Choroid plexus epithelial cell (primary cell): ENCODE results near the gene PGAM4.
"Not testable (repeated sequence)": the region's sequence is repeated elsewhere in the genome, so short reads cannot be mapped to it uniquely, and the experiment has no call there.

Source experiments
- DNase-seq: peaks from one replicate; pipeline ENCODE4 v3.0.0-alpha.2; 2010; ENCODE audit warnings: low read depth
- H3K4me3 ChIP-seq: 2 replicates; pipeline ENCODE4 v1.5.1; 2011; ENCODE audit warnings: low read depth, mild to moderate bottlenecking, control low read depth, low read length, moderate library complexity
- TF ChIP-seq, protein P1 (sequence below): conservative IDR thresholded peaks from 2 replicates; pipeline ENCODE4 v1.5.1; 2011; ENCODE audit warnings: low read depth, mild to moderate bottlenecking, control low read depth, inconsistent platforms, low read length, moderate library complexity

Gene PGAM4

DNA sequence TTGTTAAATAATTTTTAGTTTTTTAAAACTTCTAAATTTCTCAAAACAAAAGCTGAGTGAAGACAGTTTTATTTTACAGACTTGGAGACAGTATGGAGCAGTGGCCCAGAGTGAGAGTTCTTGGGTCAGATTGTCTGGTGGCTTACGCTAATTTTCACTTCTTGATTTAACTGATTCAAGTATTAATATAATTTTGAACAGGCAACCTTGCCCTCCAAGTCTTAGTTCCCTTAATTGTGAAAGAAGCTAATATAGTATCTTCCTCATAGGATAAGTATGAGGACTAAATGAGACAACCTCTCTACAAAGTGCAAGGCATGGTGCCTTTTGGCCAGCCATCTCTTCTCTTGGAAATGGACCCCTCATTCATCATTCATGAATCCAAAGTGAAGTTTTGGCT is 33.6 kb downstream of the PGAM4 start:
- TF ChIP-seq, protein P1, sequence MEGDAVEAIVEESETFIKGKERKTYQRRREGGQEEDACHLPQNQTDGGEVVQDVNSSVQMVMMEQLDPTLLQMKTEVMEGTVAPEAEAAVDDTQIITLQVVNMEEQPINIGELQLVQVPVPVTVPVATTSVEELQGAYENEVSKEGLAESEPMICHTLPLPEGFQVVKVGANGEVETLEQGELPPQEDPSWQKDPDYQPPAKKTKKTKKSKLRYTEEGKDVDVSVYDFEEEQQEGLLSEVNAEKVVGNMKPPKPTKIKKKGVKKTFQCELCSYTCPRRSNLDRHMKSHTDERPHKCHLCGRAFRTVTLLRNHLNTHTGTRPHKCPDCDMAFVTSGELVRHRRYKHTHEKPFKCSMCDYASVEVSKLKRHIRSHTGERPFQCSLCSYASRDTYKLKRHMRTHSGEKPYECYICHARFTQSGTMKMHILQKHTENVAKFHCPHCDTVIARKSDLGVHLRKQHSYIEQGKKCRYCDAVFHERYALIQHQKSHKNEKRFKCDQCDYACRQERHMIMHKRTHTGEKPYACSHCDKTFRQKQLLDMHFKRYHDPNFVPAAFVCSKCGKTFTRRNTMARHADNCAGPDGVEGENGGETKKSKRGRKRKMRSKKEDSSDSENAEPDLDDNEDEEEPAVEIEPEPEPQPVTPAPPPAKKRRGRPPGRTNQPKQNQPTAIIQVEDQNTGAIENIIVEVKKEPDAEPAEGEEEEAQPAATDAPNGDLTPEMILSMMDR, result no peak
- no peak overlapping the region for H3K4me3 ChIP-seq
- no peak for DNase-seq

- DNase-seq, result no peak
- TF ChIP-seq, protein P1, result no peak
- H3K4me3 ChIP-seq, result no peak overlapping the region
Observed at GRCh38 chrX:77930581-77930980, 38.9 kb downstream of the PGAM4 start.

DNA sequence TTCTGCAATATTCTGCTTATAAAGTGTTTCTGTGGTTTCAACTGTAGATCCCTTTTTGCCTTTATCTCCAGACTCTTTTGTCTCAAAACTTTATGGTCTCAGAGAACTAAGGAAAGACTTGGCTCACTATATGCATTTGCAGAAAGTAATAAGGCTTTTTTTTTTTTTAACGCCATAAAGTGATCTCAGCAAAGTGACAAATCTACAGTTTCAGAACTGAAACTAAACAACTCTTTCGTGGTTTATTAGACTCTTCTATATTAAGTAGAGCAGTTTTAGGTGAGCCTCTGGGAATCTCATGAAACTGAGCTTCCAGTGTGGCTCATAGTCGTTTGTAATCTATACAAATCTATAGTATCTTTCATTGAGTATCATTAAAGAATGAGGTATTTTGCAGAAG is 43.7 kb downstream of the PGAM4 start:
- TF ChIP-seq, protein P1, result no peak
- DNase-seq, result no peak
- no peak overlapping the region for H3K4me3 ChIP-seq

DNA sequence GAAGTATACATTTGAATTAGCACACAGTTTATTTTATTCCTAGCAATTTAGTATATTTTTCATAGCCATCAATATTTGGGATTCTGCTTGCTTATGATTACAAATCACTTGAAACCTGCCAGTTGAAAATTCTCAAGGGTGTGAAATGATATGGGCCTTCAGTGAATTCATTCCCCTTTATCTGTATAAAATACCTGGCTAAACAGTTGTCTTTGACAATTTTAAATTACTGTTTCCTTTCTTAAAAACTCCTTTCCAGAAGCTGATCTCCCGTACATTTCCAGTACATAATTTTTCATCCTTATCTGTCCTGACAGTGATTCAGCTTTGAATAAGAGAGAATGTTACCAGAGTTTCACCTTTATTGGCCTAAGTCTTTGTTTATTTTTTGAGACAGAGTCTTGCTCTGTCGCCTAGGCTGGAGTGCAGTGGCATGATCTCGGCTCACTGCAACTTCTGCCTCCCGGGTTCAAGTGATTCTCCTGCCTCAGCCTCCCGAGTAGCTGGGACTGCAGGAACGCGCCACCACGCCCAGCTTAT is 45.0 kb downstream of the PGAM4 start:
- TF ChIP-seq, protein P1, result no peak
- no peak for DNase-seq
- H3K4me3 ChIP-seq, result no peak overlapping the region

GRCh38 chrX:77922787-77923186 is 46.7 kb downstream of the PGAM4 start:
- TF ChIP-seq, protein P1, result no peak
- DNase-seq, result no peak

DNA sequence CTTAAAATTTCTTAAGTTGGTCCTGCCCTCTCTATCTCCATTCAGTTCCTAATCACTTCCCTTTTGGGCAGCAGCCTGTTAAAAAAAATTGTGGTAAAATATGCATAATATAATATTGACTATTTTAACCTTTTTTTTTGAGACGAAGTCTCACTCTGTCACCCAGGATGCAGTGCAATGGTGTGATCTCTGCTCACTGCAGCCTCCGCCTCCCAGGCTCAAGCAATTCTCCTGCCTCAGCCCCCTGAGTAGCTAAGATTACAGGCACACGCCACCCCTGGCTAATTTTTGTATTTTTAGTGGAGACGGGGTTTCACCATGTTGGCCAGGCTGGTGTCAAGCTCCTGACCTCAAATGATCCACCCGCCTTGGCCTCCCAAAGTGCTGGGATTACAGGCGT is 50.1 kb downstream of the PGAM4 start:
- H3K4me3 ChIP-seq, DNase-seq: not testable (repeated sequence)

More at GRCh38 chrX:77922787-77923186, 46.7 kb downstream of the PGAM4 start:
- H3K4me3 ChIP-seq, result no peak overlapping the region

GRCh38 chrX:77918568-77918967 is 50.9 kb downstream of the PGAM4 start:
- peak; percentile 34 for DNase-seq
- TF ChIP-seq, protein P1, result no peak
- H3K4me3 ChIP-seq, result no peak overlapping the region
